Osteocyte (in vitro differentiated cells): ENCODE results near the gene CAPN10. TPM values are rescaled to one million over a fixed set of nuclear protein-coding genes. Genes with fewer than 3 reads are reported as not detected.
"Not testable (repeated sequence)": the region's sequence is repeated elsewhere in the genome, so short reads cannot be mapped to it uniquely, and the experiment has no call there.

Experiments used
- DNase-seq: peaks from one replicate; pipeline ENCODE4 v3.0.0; 2021; ENCODE audit warnings: mixed read lengths; ENCODE audit not compliant: unreplicated experiment; ENCODE audit errors: extremely low spot score
- H3K27ac Mint-ChIP-seq: one replicate; pipeline ENCODE4 v1.8.0; 2021; ENCODE audit warnings: mild to moderate bottlenecking, mixed read lengths; ENCODE audit not compliant: unreplicated experiment
- H3K27me3 Mint-ChIP-seq: one replicate; pipeline ENCODE4 v1.8.0; 2021; ENCODE audit warnings: mixed read lengths; ENCODE audit not compliant: unreplicated experiment
- H3K36me3 Mint-ChIP-seq: one replicate; pipeline ENCODE4 v1.8.0; 2021; ENCODE audit warnings: mixed read lengths; ENCODE audit not compliant: unreplicated experiment
- H3K4me1 Mint-ChIP-seq: one replicate; pipeline ENCODE4 v1.8.0; 2021; ENCODE audit warnings: mixed read lengths; ENCODE audit not compliant: unreplicated experiment
- H3K4me3 Mint-ChIP-seq: one replicate; pipeline ENCODE4 v1.8.0; 2021; ENCODE audit warnings: mild to moderate bottlenecking, moderate library complexity, mixed read lengths; ENCODE audit not compliant: unreplicated experiment
- H3K9me3 Mint-ChIP-seq: one replicate; pipeline ENCODE4 v1.8.0; 2021; ENCODE audit warnings: mixed read lengths; ENCODE audit not compliant: unreplicated experiment
- CTCF ChIP-seq: fragments of 200-600 bp; sonication (generic); IDR thresholded peaks from 2 replicates; pipeline ENCODE4 v1.5.0; 2021; ENCODE audit warnings: antibody characterized with exemption, mild to moderate bottlenecking, moderate library complexity
- total RNA-seq: library from RNA; stranded (reverse); gene quantifications from 2 replicates; pipeline ENCODE4 v1.2.1, GENCODE V29; 2021

CAPN10 gene
- total RNA-seq, 1 donor from 2014 or later = 37.7 TPM

DNA sequence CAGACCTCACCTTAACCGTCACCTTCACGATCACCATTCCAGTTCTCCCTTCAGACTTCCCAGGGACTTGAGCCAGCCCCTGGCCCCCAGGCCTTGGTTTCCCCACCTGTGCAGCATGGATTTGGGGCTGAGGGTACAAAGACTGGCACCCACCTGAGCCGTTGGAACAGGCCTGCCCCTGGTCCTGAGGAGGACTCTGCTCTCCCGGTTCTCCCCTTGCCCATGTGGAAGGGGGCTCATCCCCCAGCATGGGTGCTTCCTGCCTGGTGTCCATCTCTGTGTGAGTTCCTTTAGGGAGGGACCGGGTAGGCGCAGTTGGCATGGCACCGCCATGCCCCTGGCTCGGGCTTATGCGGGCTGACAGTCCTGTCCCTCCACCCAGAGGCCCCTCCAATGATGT is 27.9 kb downstream of the CAPN10 start:
- DNase-seq = no peak
- Mint-ChIP-seq H3K4me1 (no peaks in the 10 kb centered on the region), H3K4me3 (no peak overlapping the region), H3K9me3 (peaks cover 5% of the 10 kb centered on the region), H3K27me3 (no peaks in the 10 kb centered on the region), H3K36me3 (peaks cover 16% of the 10 kb centered on the region), H3K27ac (no peak overlapping the region)
- TF ChIP-seq CTCF = no peak

DNA sequence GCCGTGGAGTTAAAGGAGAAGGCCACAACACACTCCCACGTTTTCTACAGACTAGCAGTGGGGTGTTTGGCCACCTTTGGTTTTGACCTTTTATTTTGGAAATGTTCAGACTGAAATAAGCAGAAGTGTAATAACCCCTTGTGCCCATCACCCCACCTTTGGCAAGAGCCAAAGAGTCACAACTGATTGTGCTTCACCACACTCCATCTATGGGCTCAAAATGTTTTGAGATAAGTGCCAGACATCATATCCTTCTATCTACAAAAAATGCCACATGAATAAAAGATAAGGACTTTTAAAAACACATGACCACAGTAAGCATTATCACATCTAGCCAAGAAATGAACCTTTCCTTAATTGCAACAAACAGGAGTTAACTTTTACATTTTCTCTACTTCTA is 28.9 kb downstream of the CAPN10 start:
- Mint-ChIP-seq H3K27ac (no peak overlapping the region), H3K9me3 (peaks cover 5% of the 10 kb centered on the region)
- DNase-seq = no peak

GRCh38 chr2:240615820-240616547 is 29.4 kb downstream of the CAPN10 start:
- Mint-ChIP-seq H3K27ac (no peak overlapping the region), H3K4me1 (no peaks in the 10 kb centered on the region), H3K27me3 (no peaks in the 10 kb centered on the region), H3K4me3 (no peak overlapping the region), H3K9me3 (peaks cover 5% of the 10 kb centered on the region), H3K36me3 (peaks cover 16% of the 10 kb centered on the region)
- DNase-seq = no peak
- no peak for TF ChIP-seq CTCF

More for the DNA sequence above, 28.9 kb downstream of the CAPN10 start:
- Mint-ChIP-seq H3K36me3 (peaks cover 16% of the 10 kb centered on the region), H3K4me3 (no peak overlapping the region), H3K4me1 (no peaks in the 10 kb centered on the region), H3K27me3 (no peaks in the 10 kb centered on the region)
- no peak for TF ChIP-seq CTCF

DNA sequence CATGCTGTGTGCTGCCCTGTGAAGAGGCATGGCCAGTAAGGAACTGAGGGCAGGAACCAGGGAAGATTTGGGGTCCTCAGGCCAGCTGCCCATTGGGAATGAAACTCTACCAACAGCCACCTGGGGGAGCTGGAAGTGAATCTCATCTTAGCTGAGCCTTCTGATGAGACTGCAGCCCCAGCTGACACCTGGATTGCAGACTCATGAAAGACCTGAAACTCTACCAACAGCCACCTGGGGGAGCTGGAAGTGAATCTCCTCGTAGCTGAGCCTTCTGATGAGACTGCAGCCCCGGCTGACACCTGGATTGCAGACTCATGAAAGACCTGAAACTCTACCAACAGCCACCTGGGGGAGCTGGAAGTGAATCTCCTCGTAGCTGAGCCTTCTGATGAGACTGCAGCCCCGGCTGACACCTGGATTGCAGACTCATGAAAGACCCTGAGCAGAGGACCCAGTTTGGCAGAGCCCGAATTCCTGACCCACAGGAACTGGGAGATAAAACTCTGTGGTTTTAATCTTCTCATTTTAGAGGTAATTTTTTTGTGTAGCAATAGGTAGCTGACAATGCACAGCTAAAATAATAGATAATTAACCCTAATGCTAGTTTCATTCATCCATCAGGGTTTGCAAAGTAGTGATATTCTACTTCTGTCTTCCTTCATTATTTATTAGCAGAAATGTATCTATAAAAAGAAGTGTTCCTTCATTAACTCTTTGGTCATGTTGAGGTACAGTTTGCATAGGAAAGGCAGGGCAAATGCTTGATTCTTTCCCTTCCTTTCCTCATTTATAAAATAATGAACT is 30.5 kb downstream of the CAPN10 start:
- not testable (repeated sequence) for H3K4me1 Mint-ChIP-seq, H3K9me3 Mint-ChIP-seq, H3K27me3 Mint-ChIP-seq, DNase-seq, H3K27ac Mint-ChIP-seq, H3K4me3 Mint-ChIP-seq, H3K36me3 Mint-ChIP-seq

GRCh38 chr2:240618776-240619175 is 32.2 kb downstream of the CAPN10 start:
- Mint-ChIP-seq H3K27me3 (no peaks in the 10 kb centered on the region), H3K9me3 (peaks cover 5% of the 10 kb centered on the region), H3K4me3 (no peak overlapping the region), H3K27ac (no peak overlapping the region), H3K4me1 (no peaks in the 10 kb centered on the region), H3K36me3 (peaks cover 6% of the 10 kb centered on the region)
- no peak for DNase-seq
- no peak for TF ChIP-seq CTCF
